HL-60 (cell line): ENCODE results near the gene C18orf32.

ENCODE experiments used
- TF ChIP-seq, protein P1 (sequence below): IDR thresholded peaks from one replicate; pipeline ENCODE4 v1.5.1; 2011; ENCODE audit warnings: low read length, control low read depth, inconsistent platforms; ENCODE audit not compliant: insufficient read depth
- TF ChIP-seq, protein P2 (sequence below): IDR thresholded peaks from 2 replicates; pipeline ENCODE4 v1.6.1; 2012; ENCODE audit warnings: low read depth; ENCODE audit not compliant: insufficient replicate concordance

DNA sequence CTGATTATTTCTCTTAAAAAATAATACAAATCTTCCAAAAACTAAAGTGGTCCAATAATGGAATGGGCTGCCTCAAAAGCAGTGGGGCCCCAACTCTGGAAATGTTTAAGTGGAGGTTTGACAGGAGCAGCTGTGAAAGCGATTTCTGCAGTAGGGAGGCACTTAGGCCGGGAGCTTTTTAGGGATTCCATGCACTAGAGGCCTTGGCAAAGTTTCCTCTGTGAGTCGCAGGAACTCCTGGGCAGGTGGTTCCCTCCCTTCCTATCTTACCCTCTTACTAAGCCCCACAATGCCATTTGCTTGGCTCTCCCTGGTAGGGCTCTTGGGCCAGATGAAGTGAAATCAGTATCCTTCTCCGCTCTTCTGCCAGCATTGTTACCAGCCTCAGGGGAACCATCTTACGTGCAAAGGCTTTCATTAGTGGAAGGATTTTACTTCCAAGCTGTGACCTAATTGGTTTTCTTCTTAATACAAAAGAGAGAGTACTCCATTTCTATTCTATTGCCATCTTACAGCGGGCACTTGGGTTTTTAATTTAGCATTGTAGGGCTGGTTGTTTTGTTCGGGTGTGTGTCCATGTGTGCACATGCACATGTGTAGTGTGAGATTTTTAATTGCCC lies 34.3 kb upstream of the C18orf32 start:
- TF ChIP-seq, protein P1, sequence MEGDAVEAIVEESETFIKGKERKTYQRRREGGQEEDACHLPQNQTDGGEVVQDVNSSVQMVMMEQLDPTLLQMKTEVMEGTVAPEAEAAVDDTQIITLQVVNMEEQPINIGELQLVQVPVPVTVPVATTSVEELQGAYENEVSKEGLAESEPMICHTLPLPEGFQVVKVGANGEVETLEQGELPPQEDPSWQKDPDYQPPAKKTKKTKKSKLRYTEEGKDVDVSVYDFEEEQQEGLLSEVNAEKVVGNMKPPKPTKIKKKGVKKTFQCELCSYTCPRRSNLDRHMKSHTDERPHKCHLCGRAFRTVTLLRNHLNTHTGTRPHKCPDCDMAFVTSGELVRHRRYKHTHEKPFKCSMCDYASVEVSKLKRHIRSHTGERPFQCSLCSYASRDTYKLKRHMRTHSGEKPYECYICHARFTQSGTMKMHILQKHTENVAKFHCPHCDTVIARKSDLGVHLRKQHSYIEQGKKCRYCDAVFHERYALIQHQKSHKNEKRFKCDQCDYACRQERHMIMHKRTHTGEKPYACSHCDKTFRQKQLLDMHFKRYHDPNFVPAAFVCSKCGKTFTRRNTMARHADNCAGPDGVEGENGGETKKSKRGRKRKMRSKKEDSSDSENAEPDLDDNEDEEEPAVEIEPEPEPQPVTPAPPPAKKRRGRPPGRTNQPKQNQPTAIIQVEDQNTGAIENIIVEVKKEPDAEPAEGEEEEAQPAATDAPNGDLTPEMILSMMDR: no peak
- TF ChIP-seq, protein P2, sequence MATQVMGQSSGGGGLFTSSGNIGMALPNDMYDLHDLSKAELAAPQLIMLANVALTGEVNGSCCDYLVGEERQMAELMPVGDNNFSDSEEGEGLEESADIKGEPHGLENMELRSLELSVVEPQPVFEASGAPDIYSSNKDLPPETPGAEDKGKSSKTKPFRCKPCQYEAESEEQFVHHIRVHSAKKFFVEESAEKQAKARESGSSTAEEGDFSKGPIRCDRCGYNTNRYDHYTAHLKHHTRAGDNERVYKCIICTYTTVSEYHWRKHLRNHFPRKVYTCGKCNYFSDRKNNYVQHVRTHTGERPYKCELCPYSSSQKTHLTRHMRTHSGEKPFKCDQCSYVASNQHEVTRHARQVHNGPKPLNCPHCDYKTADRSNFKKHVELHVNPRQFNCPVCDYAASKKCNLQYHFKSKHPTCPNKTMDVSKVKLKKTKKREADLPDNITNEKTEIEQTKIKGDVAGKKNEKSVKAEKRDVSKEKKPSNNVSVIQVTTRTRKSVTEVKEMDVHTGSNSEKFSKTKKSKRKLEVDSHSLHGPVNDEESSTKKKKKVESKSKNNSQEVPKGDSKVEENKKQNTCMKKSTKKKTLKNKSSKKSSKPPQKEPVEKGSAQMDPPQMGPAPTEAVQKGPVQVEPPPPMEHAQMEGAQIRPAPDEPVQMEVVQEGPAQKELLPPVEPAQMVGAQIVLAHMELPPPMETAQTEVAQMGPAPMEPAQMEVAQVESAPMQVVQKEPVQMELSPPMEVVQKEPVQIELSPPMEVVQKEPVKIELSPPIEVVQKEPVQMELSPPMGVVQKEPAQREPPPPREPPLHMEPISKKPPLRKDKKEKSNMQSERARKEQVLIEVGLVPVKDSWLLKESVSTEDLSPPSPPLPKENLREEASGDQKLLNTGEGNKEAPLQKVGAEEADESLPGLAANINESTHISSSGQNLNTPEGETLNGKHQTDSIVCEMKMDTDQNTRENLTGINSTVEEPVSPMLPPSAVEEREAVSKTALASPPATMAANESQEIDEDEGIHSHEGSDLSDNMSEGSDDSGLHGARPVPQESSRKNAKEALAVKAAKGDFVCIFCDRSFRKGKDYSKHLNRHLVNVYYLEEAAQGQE: no peak
